ENCODE data around the gene RXRG. TPM values are rescaled to one million over a fixed set of nuclear protein-coding genes. Genes with fewer than 3 reads are reported as not detected.

Gene RXRG
- total RNA-seq, 1 experiment from 2014 or later, result not detected

DNA sequence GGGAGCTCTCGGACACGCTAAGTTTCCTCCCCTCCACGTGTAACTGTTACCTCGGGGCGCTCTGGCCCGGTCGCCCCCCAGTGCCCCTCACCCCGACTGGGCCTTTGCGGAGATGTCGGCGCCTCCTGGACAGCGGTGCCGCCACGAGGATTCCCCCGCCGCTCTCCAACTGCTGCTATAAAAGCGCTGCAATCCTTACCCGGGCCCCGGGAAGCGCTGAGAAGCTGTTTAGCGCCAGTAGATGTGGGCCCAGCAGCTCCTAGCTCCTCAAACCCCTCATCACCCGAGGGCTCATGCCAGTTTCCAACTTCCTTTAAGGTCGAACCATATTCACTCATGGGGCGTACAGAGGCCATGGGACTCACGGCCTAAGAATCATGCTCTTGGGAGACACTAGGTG lies 88.0 kb downstream of the RXRG start:
- H2BK5ac ChIP-seq (ENCODE audit: insufficient read length, low read length), result no peak overlapping the region
- no peak overlapping the region for H2BK12ac ChIP-seq (ENCODE audit: insufficient read length, low read depth, low read length)
- H3K4me1 ChIP-seq (ENCODE audit: insufficient read depth, low read length), result no peaks in the 10 kb centered on the region
- no peak overlapping the region for H3K56ac ChIP-seq (ENCODE audit: insufficient read length, low read depth, low read length)
- H3K23me2 ChIP-seq (ENCODE audit: insufficient read length, low read depth, low read length, poor library complexity, severe bottlenecking), result peaks cover 34% of the 10 kb centered on the region
- WGBS (ENCODE audit: extremely low coverage, insufficient read length, low lambda C conversion rate), result no CpG with 5 or more reads among the region's 25 CpGs
- H3K79me2 ChIP-seq (ENCODE audit: insufficient read depth, low read length), result no peaks in the 10 kb centered on the region
- H3K4ac ChIP-seq (ENCODE audit: low read depth, low read length), result no peak overlapping the region
- no peak overlapping the region for H2BK15ac ChIP-seq (ENCODE audit: low read depth, low read length)
- peaks cover 34 to 36% of the 10 kb centered on the region in 2 experiments for H3K4me1 Mint-ChIP-seq
- H3K18ac ChIP-seq (ENCODE audit: insufficient read length, low read depth, low read length), result no peak overlapping the region
- H3K27ac Mint-ChIP-seq, result no peak overlapping the region
- H3K4me2 ChIP-seq (ENCODE audit: insufficient read depth, insufficient read length, low read length), result peak overlapping the region; percentile 64
- no peak overlapping the region for H4K5ac ChIP-seq (ENCODE audit: insufficient read length, low read depth, low read length)
- no peak overlapping the region for H3K23ac ChIP-seq (ENCODE audit: insufficient read length, low read depth, low read length)
- no peak overlapping the region for H3K9ac ChIP-seq (ENCODE audit: extremely low read depth, insufficient read length, low read length)
- no peaks in the 10 kb centered on the region for H3K9me3 ChIP-seq (ENCODE audit: control insufficient read depth, low read depth, low read length)
- H2BK120ac ChIP-seq (ENCODE audit: low read depth, low read length, poor library complexity, severe bottlenecking), result no peak overlapping the region
- H3K27ac ChIP-seq (ENCODE audit: insufficient read length, low read depth, low read length), result no peak overlapping the region
- H3K14ac ChIP-seq (ENCODE audit: insufficient read depth, low read length), result no peak overlapping the region; the same call in 1 of the 2 replicates
- H4K8ac ChIP-seq (replicated peaks; ENCODE audit: insufficient read length, low read depth, low read length), result no peak overlapping the region
- peak; percentile 52 for DNase-seq
- no peak overlapping the region for H2BK20ac ChIP-seq (ENCODE audit: low read depth, low read length, poor library complexity, severe bottlenecking)
- H2AK5ac ChIP-seq (ENCODE audit: insufficient read length, low read length), result no peak overlapping the region
- H3K9me3 Mint-ChIP-seq, result peaks cover 2 to 3% of the 10 kb centered on the region in 2 experiments; a peak in 2 of 5 replicates
- no peak overlapping the region for H4K91ac ChIP-seq (ENCODE audit: insufficient read length, low read depth, low read length)
- TF ChIP-seq, protein P1, sequence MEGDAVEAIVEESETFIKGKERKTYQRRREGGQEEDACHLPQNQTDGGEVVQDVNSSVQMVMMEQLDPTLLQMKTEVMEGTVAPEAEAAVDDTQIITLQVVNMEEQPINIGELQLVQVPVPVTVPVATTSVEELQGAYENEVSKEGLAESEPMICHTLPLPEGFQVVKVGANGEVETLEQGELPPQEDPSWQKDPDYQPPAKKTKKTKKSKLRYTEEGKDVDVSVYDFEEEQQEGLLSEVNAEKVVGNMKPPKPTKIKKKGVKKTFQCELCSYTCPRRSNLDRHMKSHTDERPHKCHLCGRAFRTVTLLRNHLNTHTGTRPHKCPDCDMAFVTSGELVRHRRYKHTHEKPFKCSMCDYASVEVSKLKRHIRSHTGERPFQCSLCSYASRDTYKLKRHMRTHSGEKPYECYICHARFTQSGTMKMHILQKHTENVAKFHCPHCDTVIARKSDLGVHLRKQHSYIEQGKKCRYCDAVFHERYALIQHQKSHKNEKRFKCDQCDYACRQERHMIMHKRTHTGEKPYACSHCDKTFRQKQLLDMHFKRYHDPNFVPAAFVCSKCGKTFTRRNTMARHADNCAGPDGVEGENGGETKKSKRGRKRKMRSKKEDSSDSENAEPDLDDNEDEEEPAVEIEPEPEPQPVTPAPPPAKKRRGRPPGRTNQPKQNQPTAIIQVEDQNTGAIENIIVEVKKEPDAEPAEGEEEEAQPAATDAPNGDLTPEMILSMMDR (conservative IDR thresholded peaks at IDR 0.05), result no peak; the same call in 2 of the 3 replicates
- peaks cover 76% of the 10 kb centered on the region for H3K27me3 ChIP-seq (ENCODE audit: insufficient read depth, low read length)
- H2AFZ ChIP-seq (ENCODE audit: low read length), result no peak overlapping the region
- no peaks in the 10 kb centered on the region for H4K20me1 ChIP-seq (ENCODE audit: control insufficient read depth, insufficient read depth, insufficient read length)
- H3K4me3 Mint-ChIP-seq, result peak overlapping the region; percentile 53 to 73
- H3K36me3 Mint-ChIP-seq (ENCODE audit: insufficient read depth in 1 of 3, low read depth in 3 of 3), result no peaks in the 10 kb centered on the region; a peak in 2 of 7 replicates
- no peak overlapping the region for H3T11ph ChIP-seq (ENCODE audit: low read length)
- H3K79me1 ChIP-seq (ENCODE audit: insufficient read depth, low read depth, low read length, poor library complexity, severe bottlenecking), result no peaks in the 10 kb centered on the region
- peaks cover 99% of the 10 kb centered on the region for H3K27me3 Mint-ChIP-seq (ENCODE audit: low read depth)

All from H9 (cell line).